Panc1 (cell line): ENCODE results near the gene TIAL1.

ENCODE experiments used
- POLR2AphosphoS5 ChIP-seq: IDR thresholded peaks from 2 replicates; pipeline ENCODE4 v1.6.1; 2012; ENCODE audit warnings: mild to moderate bottlenecking, low read depth, low read length, moderate library complexity
- REST ChIP-seq, 2 experiments: IDR thresholded peaks; 2 replicates each; pipeline ENCODE4 v1.6.1; 2011 to 2012; ENCODE audit warnings: low read depth in 2 of 2, control low read depth in 1 of 2, low read length in 1 of 2, mild to moderate bottlenecking in 1 of 2, moderate library complexity in 1 of 2; ENCODE audit not compliant: insufficient read depth in 1 of 2
- SIN3A ChIP-seq: IDR thresholded peaks from 2 replicates; pipeline ENCODE4 v1.6.1; 2012; ENCODE audit warnings: low read depth, mild to moderate bottlenecking, low read length, moderate library complexity, borderline replicate concordance; ENCODE audit not compliant: insufficient read depth
- TF ChIP-seq, protein P1 (sequence below): fragments of 450-650 bp; IDR thresholded peaks from 2 replicates; pipeline ENCODE4 v1.5.1; 2017; ENCODE audit warnings: mild to moderate bottlenecking

GRCh38 chr10:119613741-119614140 is 17.0 kb upstream of the TIAL1 start:
- TF ChIP-seq, protein P1, sequence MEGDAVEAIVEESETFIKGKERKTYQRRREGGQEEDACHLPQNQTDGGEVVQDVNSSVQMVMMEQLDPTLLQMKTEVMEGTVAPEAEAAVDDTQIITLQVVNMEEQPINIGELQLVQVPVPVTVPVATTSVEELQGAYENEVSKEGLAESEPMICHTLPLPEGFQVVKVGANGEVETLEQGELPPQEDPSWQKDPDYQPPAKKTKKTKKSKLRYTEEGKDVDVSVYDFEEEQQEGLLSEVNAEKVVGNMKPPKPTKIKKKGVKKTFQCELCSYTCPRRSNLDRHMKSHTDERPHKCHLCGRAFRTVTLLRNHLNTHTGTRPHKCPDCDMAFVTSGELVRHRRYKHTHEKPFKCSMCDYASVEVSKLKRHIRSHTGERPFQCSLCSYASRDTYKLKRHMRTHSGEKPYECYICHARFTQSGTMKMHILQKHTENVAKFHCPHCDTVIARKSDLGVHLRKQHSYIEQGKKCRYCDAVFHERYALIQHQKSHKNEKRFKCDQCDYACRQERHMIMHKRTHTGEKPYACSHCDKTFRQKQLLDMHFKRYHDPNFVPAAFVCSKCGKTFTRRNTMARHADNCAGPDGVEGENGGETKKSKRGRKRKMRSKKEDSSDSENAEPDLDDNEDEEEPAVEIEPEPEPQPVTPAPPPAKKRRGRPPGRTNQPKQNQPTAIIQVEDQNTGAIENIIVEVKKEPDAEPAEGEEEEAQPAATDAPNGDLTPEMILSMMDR = no peak
- TF ChIP-seq POLR2AphosphoS5 = no peak
- no peak for TF ChIP-seq SIN3A
- TF ChIP-seq REST (IDR thresholded peaks at IDR 0.05; ENCODE audit: insufficient read depth in 1 of 2, low read depth in 2 of 2, low read length in 1 of 2) = no peak
